Measurements from ENCODE around the gene AKT1S1. TPM values are rescaled to one million over a fixed set of nuclear protein-coding genes. Genes with fewer than 3 reads are reported as not detected.

Gene AKT1S1
- total RNA-seq = 36.3 and 38.9 TPM in 2 replicates

GRCh38 chr19:49877020-49877878, at the start of gene AKT1S1, which contains the start of gene TBC1D17:
AKT1S1 (minus strand) TSS chr19:49877355; CDS start chr19:49873295, 4,060 bp downstream.
TBC1D17 (plus strand) TSS chr19:49877702; CDS start chr19:49877724, 22 bp downstream.

GRCh38 chr19:49896863-49897621, 19.9 kb upstream of the AKT1S1 start, which contains the start of gene IL4I1:
IL4I1 (minus strand) TSS chr19:49896887; CDS start chr19:49896160, 727 bp downstream.

DNA sequence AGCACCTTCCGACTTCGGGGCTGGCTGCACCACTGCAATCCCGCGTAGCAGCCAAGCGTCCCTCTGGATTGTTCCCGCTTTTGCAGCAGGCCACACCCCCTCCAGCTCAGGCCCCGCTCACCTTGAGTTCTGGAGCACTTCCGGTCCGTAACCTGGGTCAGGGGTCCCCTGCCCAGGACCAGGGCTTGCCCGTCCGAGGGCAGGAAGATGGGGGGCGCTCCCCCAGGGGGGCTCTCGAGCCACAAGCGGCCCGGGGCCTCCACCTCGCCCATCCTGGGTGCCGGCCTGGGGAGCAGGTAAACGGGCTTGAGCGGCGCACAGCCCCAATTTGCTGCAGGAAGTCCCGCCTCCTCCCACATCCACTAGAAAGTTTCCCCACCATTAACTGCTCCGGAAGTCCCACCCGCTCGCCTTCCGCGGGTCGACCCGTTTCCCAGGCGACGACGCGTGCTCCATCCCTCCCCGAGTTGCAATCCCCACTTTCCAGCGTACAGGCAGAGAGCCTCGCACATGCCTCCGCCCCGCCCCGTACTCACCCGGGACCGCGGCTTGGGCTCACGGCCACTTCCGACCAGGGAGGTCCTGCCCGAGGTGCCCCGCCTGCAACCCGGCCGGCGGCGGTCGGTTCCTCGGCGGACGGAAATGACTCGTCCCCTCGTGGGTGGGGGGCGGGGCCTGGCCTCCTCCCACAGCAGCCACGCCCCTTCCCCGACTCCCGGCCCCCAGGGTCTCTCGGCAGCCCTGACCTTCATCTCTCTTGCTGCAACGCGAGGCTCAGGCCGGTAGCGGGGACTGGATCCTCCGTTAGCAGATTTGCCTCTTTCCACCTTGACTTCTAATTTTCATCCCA, 10.0 kb downstream of the AKT1S1 start, which contains the start of gene PNKP:
PNKP (minus strand) TSS at position 644 of the 850 bp plus-strand sequence; CDS start at position 272, 372 bp downstream.

GRCh38 chr19:49850487-49851342, 26.4 kb downstream of the AKT1S1 start, which contains the start of gene PTOV1:
PTOV1 (plus strand) TSS chr19:49851159.

Other genes with a start within 250 kb of the AKT1S1 start
- gene RRAS, start 237.2 kb downstream of the AKT1S1 start, total RNA-seq = 71.7 and 112 TPM in 2 replicates
- gene SCAF1, start 235.1 kb downstream of the AKT1S1 start, total RNA-seq = 39.8 and 41.7 TPM in 2 replicates
- gene IRF3, start 211.5 kb downstream of the AKT1S1 start, total RNA-seq = 86.6 and 127 TPM in 2 replicates
- 20.0 and 67.8 TPM in 2 replicates for gene BCL2L12, start 211.4 kb downstream of the AKT1S1 start, total RNA-seq
- 222 and 459 TPM in 2 replicates for gene PRMT1, start 200.1 kb downstream of the AKT1S1 start, total RNA-seq
- gene ADM5, start 187.8 kb downstream of the AKT1S1 start, total RNA-seq = 0.38 and 0.49 TPM in 2 replicates
- gene CPT1C, start 186.2 kb downstream of the AKT1S1 start, total RNA-seq = 4.4 and 30.8 TPM in 2 replicates
- gene TSKS, start 114.0 kb downstream of the AKT1S1 start, total RNA-seq = not detected in 2 replicates
- gene AP2A1, start 110.4 kb downstream of the AKT1S1 start, total RNA-seq = 149 and 166 TPM in 2 replicates
- gene FUZ, start 64.1 kb downstream of the AKT1S1 start, total RNA-seq = 22.3 and 33.6 TPM in 2 replicates
- gene MED25, start 59.1 kb downstream of the AKT1S1 start, total RNA-seq = 36.0 and 48.4 TPM in 2 replicates
- gene PTOV1, start 26.2 kb downstream of the AKT1S1 start, total RNA-seq = 106 and 159 TPM in 2 replicates
- 47.2 and 60.3 TPM in 2 replicates for gene PNKP, start 9.8 kb downstream of the AKT1S1 start, total RNA-seq
- 24.3 and 39.8 TPM in 2 replicates for gene TBC1D17, start 347 bp upstream of the AKT1S1 start, total RNA-seq
- 2.3 and 4.4 TPM in 2 replicates for gene IL4I1, start 19.5 kb upstream of the AKT1S1 start, total RNA-seq
- gene ATF5, start 51.9 kb upstream of the AKT1S1 start, total RNA-seq = 9.9 and 11.8 TPM in 2 replicates
- 43.6 and 92.2 TPM in 2 replicates for gene NUP62, start 52.1 kb upstream of the AKT1S1 start, total RNA-seq
- gene SIGLEC11, start 83.8 kb upstream of the AKT1S1 start, total RNA-seq = not detected in 2 replicates
- 29.7 and 30.7 TPM in 2 replicates for gene VRK3, start 148.0 kb upstream of the AKT1S1 start, total RNA-seq
- 3.9 and 5.7 TPM in 2 replicates for gene ZNF473, start 148.7 kb upstream of the AKT1S1 start, total RNA-seq

All from mesangial cell (primary cell).